Neutrophil (primary cell): ENCODE data around the gene CTNS.

ENCODE experiments used
- H3K27ac ChIP-seq: fragments of 200-600 bp; sonication (generic); 2 replicates; pipeline ENCODE4 v1.5.1; 2016; ENCODE audit warnings: mild to moderate bottlenecking, moderate library complexity
- H3K27me3 ChIP-seq: fragments of 200-600 bp; sonication (generic); 2 replicates; pipeline ENCODE4 v1.6.0; 2016; ENCODE audit warnings: mild to moderate bottlenecking
- H3K36me3 ChIP-seq: fragments of 200-600 bp; sonication (generic); 2 replicates; pipeline ENCODE4 v1.5.1; 2017
- H3K4me1 ChIP-seq, 2 experiments: fragments of 200-600 bp in 1 of 2; sonication (generic) in 1 of 2; 1 replicate in 1 of 2; 2 replicates in 1 of 2; pipeline versions ENCODE4 v1.5.1 to v1.6.1; 2013 to 2016; ENCODE audit warnings: low read depth in 1 of 2, low read length in 1 of 2, mild to moderate bottlenecking in 1 of 2, moderate library complexity in 1 of 2; ENCODE audit not compliant: control insufficient read depth in 1 of 2, insufficient read depth in 1 of 2
- H3K4me3 ChIP-seq, 2 experiments: fragments of 200-600 bp in 1 of 2; sonication (generic) in 1 of 2; 1 replicate in 1 of 2; 2 replicates in 1 of 2; pipeline ENCODE4 v1.5.1; 2013 to 2016; ENCODE audit warnings: low read depth in 1 of 2, low read length in 1 of 2, mild to moderate bottlenecking in 1 of 2, moderate library complexity in 1 of 2
- H3K9me3 ChIP-seq: fragments of 200-600 bp; sonication (generic); 2 replicates; pipeline ENCODE4 v1.5.1; 2016
- CTCF ChIP-seq: fragments of 200-600 bp; sonication (generic); IDR thresholded peaks from 2 replicates; pipeline ENCODE4 v1.5.1; 2016; ENCODE audit warnings: antibody characterized with exemption

Gene CTNS

DNA sequence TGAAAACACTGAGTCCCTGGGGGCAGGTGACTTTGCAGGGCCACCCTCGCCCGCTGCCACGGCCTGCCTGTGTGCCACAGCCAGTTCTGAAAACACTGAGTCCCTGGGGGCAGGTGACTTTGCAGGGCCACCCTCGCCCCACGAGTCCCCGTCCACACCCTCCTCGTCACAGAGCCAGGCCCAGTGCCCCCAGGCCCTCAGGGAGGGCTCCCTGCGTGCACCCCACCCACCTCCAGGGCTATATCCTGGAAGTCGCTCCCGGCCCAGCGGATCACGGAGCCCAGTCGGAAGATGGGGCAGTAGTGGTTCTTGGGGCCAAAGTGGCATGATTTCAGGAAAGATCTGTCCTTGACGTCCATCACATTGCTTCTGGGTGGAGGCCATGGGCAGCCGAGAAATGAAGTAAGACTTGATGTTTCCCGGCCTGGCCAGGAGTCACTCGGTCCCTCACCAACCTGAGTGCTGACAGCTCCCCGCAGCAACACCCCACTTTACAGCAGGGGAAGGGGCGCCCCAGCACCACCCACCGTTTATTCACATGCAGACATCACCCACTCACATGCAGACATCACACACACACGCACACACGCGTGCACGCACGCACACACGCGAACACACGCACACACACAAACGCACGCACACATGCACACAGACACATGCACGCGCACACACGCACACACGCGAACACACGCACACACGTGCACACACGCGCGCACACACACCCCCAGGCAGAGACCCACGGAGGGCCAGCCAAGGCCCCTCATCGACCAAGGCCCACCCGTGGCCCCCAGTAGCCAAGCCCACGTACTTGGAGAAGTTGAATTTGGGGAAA, 52.9 kb downstream of the CTNS start:
- TF ChIP-seq CTCF: no peak
- peaks cover 31% of the 10 kb centered on the region for H3K27me3 ChIP-seq
- H3K36me3 ChIP-seq: no peaks in the 10 kb centered on the region
- H3K27ac ChIP-seq: no peak overlapping the region
- no peak overlapping the region for H3K4me3 ChIP-seq
- H3K9me3 ChIP-seq: no peaks in the 10 kb centered on the region
- no peaks in the 10 kb centered on the region for H3K4me1 ChIP-seq

DNA sequence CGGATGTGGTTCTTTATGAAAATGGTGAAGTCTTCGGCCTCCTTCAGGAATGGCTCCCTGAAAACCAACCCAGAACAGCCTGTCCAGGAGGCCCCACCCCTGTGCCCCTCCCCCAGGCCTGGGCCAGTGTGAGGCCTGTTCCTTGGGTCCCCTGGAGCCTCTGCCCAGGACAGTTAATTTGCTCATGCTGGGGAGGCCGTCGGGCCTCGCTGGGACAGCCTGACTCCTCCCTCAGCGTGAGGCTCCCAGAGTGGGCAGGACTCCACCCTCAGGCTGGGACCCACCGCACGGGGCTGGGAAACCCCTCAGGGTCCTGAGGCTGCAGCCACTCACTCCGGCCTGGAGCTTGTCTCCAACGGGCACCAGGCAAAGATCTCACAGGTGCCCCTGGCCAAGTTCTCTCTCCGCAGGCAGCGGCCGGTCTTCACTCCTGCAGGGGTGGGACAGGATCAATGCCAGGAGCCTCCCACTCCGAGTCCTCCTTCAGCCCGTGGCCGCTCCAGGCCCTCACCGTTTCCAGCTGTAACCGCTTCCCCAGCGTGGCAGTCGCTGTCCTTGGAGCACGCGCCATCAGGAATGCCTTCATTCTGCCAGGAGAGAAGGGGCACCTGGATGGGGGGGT, 53.6 kb downstream of the CTNS start:
- no peak overlapping the region for H3K27ac ChIP-seq
- H3K36me3 ChIP-seq: no peaks in the 10 kb centered on the region
- no peak for TF ChIP-seq CTCF
- peaks cover 33% of the 10 kb centered on the region for H3K27me3 ChIP-seq
- H3K9me3 ChIP-seq: no peaks in the 10 kb centered on the region
- H3K4me3 ChIP-seq: no peak overlapping the region
- peaks cover 0 to 3% of the 10 kb centered on the region in 2 experiments for H3K4me1 ChIP-seq

DNA sequence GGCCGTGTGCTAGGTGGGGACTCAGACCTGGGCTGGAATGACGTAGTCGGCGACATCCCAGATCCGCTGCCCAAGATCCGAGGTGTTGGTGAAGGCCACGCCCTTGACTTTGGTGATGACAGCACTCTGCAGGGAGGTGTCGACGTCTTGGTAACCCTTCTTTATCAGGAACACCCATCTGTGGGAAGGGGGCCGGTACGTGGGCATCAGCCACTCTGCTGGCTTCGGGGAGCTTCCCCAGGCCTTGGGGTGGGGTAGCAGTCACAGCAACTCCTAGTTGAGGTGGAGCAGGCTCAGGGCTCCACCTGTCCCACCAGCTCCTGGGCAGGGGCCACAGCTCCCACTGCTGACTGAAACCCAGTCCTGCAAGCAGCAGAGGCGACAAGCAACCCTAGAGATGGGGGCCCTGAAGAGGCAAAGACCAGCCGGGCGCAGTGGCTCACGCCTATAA, 55.1 kb downstream of the CTNS start:
- Histone ChIP-seq H3K4me1 (peaks cover 11 to 15% of the 10 kb centered on the region in 2 experiments), H3K4me3 (no peak overlapping the region), H3K36me3 (no peaks in the 10 kb centered on the region), H3K27me3 (peaks cover 42% of the 10 kb centered on the region), H3K27ac (no peak overlapping the region), H3K9me3 (no peaks in the 10 kb centered on the region)
- no peak for TF ChIP-seq CTCF

DNA sequence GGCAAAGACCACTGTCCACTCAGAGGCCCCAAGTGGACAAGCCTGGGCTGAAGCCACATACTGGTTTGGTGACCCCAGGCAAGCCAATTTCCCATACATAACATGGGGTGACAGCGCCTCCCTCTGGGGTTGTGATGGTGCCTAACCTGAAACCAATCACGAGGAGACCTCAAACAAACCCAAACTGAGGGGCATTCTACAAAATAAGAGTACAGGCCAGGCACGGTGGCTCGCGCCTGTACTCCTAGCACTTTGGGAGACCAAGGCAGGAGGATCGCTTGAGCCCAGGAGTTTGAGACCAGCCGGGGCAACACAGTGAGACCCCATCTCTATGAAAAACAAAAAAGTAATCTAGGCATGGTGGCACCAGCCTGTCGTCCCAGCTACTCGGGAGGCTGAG, 55.8 kb downstream of the CTNS start:
- Histone ChIP-seq H3K9me3 (no peaks in the 10 kb centered on the region), H3K27ac (no peak overlapping the region), H3K27me3 (peaks cover 49% of the 10 kb centered on the region), H3K36me3 (no peaks in the 10 kb centered on the region), H3K4me3 (no peak overlapping the region), H3K4me1 (peaks cover 14 to 17% of the 10 kb centered on the region in 2 experiments)
- no peak for TF ChIP-seq CTCF

DNA sequence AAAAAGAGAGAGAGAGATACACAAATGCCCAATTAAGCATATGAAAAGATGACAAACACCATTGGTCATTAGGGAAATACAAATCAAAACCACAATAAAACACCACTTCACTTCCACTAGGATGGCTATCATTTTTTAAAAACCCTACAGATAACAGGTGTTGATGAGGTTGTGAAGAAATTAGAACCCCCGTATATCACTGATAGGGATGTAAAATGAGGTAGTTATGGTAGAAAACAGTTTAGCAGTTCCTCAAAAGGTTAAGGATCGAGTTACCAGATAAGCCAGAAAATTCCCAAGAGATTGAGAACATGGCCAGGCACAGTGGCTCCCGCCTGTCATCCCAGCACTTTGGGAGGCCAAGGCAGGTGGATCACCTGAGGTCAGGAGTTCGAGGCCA, 56.6 kb downstream of the CTNS start:
- Histone ChIP-seq H3K27ac (no peak overlapping the region), H3K36me3 (no peaks in the 10 kb centered on the region), H3K4me3 (no peak overlapping the region), H3K27me3 (peaks cover 57% of the 10 kb centered on the region), H3K4me1 (peaks cover 14 to 17% of the 10 kb centered on the region in 2 experiments), H3K9me3 (no peaks in the 10 kb centered on the region)
- TF ChIP-seq CTCF: no peak
